Left cardiac atrium (tissue), 4 donors: ENCODE data around the gene PRKN. TPM values are rescaled to one million over a fixed set of nuclear protein-coding genes. Genes with fewer than 3 reads are reported as not detected.

Source experiments
- ATAC-seq, 2 donors: fragments of 200-7000 bp; cut with Tn5 transposase; one replicate each; pipeline ENCODE4 v1.9.1; 2020; ENCODE audit warnings: mild to moderate bottlenecking in 2 of 2, moderate library complexity in 2 of 2
- DNase-seq: peaks from one replicate; pipeline ENCODE4 v3.0.0-alpha.2; 2020
- intact Hi-C, 2 donors: fragments of 100-400 bp; cut with DNase I; formaldehyde crosslinking; loops; one replicate each; pipeline versions ENCODE4 v1.14.1 to v1.15.1; 2022 to 2023
- total RNA-seq, 2 donors: library from RNA; stranded (reverse); fragmentation: NEBNext Ultra II Directional; extraction: Animal tissue kit (Norgen Biotek cat#: 25700); gene quantifications; one replicate each; pipeline ENCODE4 v1.2.1, GENCODE V29; 2021
- donor health status: DM: no; HTN: yes; CAD: no.
- donor health status: DM: no; HTN: yes; CAD: no; lungs with severe emphysema.
- donor health status: DM: yes; HTN: yes; CAD: no.
- donor health status: Dilated cardiomyopathy.

The PRKN gene
- total RNA-seq, 2 donors from 2014 or later = 13.8 to 22.2 TPM

GRCh38 chr6:162371121-162371520 lies 356.4 kb downstream of the PRKN start:
- ATAC-seq (no peak), DNase-seq (no peak)
- intact Hi-C loops = no loop called here

- intact Hi-C loops = loop anchor here in 1 of 2 donors (10.0 kb wide), 1 partner anchor 184 kb away; no protein-coding TSS in a partner anchor
- DNase-seq (no peak), ATAC-seq (no peak)
These were observed 358.5 kb downstream of the PRKN start for GRCh38 chr6:162369091-162369490.

- ATAC-seq (no peak), DNase-seq (no peak)
- intact Hi-C loops = loop anchor here in 1 of 2 donors (10.0 kb wide), 1 partner anchor 180 kb away; no protein-coding TSS in a partner anchor
These were observed 363.1 kb downstream of the PRKN start for GRCh38 chr6:162364488-162364887.

- intact Hi-C loops = loop anchor here in 1 of 2 donors (10.0 kb wide), 1 partner anchor 179 kb away; no protein-coding TSS in a partner anchor
- ATAC-seq (peak in 1 of 2 donors; percentile 62), DNase-seq (no peak)
These were observed 363.8 kb downstream of the PRKN start for GRCh38 chr6:162363757-162364156.

GRCh38 chr6:162360901-162361567 lies 366.5 kb downstream of the PRKN start:
- peak in 1 of 2 donors; percentile 37 for ATAC-seq
- DNase-seq = no peak
- intact Hi-C loops = loop anchor here in 1 of 2 donors (10.0 kb wide), 1 partner anchor 176 kb away; no protein-coding TSS in a partner anchor

- no peak for DNase-seq
- ATAC-seq = peak in 1 of 2 donors; percentile 23
- intact Hi-C loops = no loop called here
These were observed 368.9 kb downstream of the PRKN start for GRCh38 chr6:162358625-162359024.

- intact Hi-C loops = no loop called here
- peak in 1 of 2 donors; percentile 68 for ATAC-seq
These were observed 382.5 kb downstream of the PRKN start for GRCh38 chr6:162345051-162345511.

GRCh38 chr6:162344646-162345010 lies 382.9 kb downstream of the PRKN start:
- ATAC-seq (no peak), DNase-seq (no peak)
- intact Hi-C loops = no loop called here

More at GRCh38 chr6:162345051-162345511, 382.5 kb downstream of the PRKN start:
- DNase-seq = no peak

GRCh38 chr6:162343936-162344645 lies 383.5 kb downstream of the PRKN start:
- intact Hi-C loops = no loop called here
- ATAC-seq = peak; percentile 79 to 82
- peak; percentile 30 for DNase-seq

- intact Hi-C loops = no loop called here
- peak; percentile 30 to 70 for ATAC-seq
- DNase-seq = no peak
These were observed 384.2 kb downstream of the PRKN start for GRCh38 chr6:162343198-162343935.

GRCh38 chr6:162337412-162337811 lies 390.2 kb downstream of the PRKN start:
- intact Hi-C loops = no loop called here
- no peak for ATAC-seq
- DNase-seq = no peak

GRCh38 chr6:162336359-162336758 lies 391.2 kb downstream of the PRKN start:
- intact Hi-C loops = no loop called here
- ATAC-seq (no peak), DNase-seq (no peak)

- DNase-seq (no peak), ATAC-seq (no peak)
- intact Hi-C loops = no loop called here
These were observed 395.2 kb downstream of the PRKN start for GRCh38 chr6:162332365-162332764.

GRCh38 chr6:162331911-162332310 lies 395.7 kb downstream of the PRKN start:
- no peak for ATAC-seq
- intact Hi-C loops = no loop called here
- no peak for DNase-seq

GRCh38 chr6:162325826-162326225 lies 401.7 kb downstream of the PRKN start:
- DNase-seq = no peak
- intact Hi-C loops = no loop called here
- no peak for ATAC-seq

- intact Hi-C loops = no loop called here
- ATAC-seq = no peak
These were observed 402.5 kb downstream of the PRKN start for GRCh38 chr6:162325051-162325450.

GRCh38 chr6:162315291-162315690 lies 412.3 kb downstream of the PRKN start:
- intact Hi-C loops = no loop called here
- no peak for ATAC-seq
- DNase-seq = no peak

More at GRCh38 chr6:162325051-162325450, 402.5 kb downstream of the PRKN start:
- no peak for DNase-seq

- intact Hi-C loops = no loop called here
- no peak for DNase-seq
These were observed 413.5 kb downstream of the PRKN start for GRCh38 chr6:162313922-162314660.

GRCh38 chr6:162307865-162308264 lies 419.7 kb downstream of the PRKN start:
- ATAC-seq (no peak), DNase-seq (no peak)
- intact Hi-C loops = no loop called here

More at GRCh38 chr6:162313922-162314660, 413.5 kb downstream of the PRKN start:
- no peak for ATAC-seq
